GM12892 (cell line): ENCODE data around the gene PLPP7.

ENCODE experiments used
- POLR2A ChIP-seq: IDR thresholded peaks from 2 replicates; pipeline ENCODE4 v1.6.1; 2011; ENCODE audit warnings: low read depth, low read length, control low read depth
- POLR2AphosphoS5 ChIP-seq: IDR thresholded peaks from 2 replicates; pipeline ENCODE4 v1.6.1; 2011; ENCODE audit warnings: low read depth, low read length, control low read depth
- TAF1 ChIP-seq: IDR thresholded peaks from 2 replicates; pipeline ENCODE4 v1.6.1; 2011; ENCODE audit warnings: low read depth, mild to moderate bottlenecking, control low read depth, low read length, borderline replicate concordance

DNA sequence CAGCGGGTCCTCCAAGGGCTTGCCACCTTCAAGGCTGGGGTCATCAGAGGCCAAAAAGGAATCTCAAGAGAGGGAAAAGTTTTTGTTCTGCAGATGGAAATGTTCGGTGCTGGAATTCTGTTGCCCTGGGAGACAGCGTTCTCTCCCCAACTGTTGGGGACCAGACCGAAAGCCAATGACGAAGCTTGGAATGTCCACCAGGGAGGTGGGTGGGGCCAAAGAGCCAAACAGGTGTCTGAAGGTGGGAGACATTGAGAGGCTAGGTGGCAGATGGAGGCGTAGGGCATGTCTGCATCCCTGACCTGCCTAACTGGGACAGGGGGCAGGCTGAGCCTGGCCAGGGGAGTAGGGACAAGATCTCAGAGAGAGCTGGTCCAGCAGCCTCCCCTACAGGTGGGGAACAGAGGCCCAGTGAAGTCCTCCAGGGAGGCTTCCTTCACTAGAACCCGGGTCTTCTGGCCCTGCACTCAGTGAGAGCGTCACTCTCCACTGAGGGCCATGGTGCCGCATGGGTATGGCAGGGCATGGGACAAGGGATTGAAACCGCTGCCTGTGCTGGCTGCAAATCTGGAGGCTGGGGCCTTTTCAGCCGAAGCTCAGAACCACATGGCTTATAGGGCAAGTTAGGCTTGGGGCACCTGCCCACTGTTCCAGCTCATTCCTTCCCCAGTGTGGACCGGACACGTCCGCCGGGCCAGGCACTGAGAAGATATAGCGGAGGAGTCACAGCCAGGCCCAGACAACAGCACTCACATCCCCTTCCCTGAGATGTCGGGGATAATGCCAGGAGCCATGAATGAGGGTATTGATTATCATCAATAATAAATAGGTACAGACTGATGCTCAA, 8.2 kb upstream of the PLPP7 start:
- TF ChIP-seq POLR2A: no peak
- no peak for TF ChIP-seq POLR2AphosphoS5
- TF ChIP-seq TAF1: no peak
